ENCODE results near the gene HIRA.

HIRA gene

DNA sequence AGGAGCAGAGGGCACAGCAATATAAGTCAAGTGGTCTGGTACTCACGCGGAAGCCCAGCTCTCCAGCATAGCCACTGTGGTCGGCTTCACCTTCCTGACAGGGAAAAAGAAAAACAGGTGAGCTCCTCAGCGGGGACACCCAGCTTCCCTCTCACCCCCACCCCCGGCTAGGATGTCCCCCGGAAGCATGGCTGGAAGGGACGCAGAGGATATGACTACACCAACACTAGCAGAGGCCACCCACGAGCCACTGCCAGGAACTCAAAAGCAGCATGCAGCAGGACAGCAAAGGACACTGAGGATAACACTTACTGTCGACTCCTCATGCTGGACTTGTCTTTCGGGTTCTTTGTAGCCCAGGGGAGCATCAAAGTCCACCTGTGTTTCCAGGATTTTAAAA, 25.0 kb upstream of the HIRA start:
- no peak overlapping the region for H3K4me3 ChIP-seq (ENCODE audit: low read length)
- no peak overlapping the region for H3K27ac ChIP-seq (ENCODE audit: low read depth, low read length)
- no peak overlapping the region for H3K9ac ChIP-seq (ENCODE audit: low read length)
- peaks cover 17% of the 10 kb centered on the region for H3K36me3 ChIP-seq (ENCODE audit: control insufficient read depth, insufficient read depth, low read length)
- H3K27me3 ChIP-seq (ENCODE audit: control insufficient read depth, insufficient read depth, low read length), result no peaks in the 10 kb centered on the region
- no peaks in the 10 kb centered on the region for H3K4me1 ChIP-seq (ENCODE audit: control insufficient read depth, insufficient read depth, low read length)

- peaks cover 17% of the 10 kb centered on the region for H3K36me3 ChIP-seq (ENCODE audit: control insufficient read depth, insufficient read depth, low read length)
- H3K27me3 ChIP-seq (ENCODE audit: control insufficient read depth, insufficient read depth, low read length), result no peaks in the 10 kb centered on the region
- no peaks in the 10 kb centered on the region for H3K4me1 ChIP-seq (ENCODE audit: control insufficient read depth, insufficient read depth, low read length)
- H3K4me3 ChIP-seq (ENCODE audit: low read length), result no peak overlapping the region
- H3K9ac ChIP-seq (ENCODE audit: low read length), result no peak overlapping the region
- no peak overlapping the region for H3K27ac ChIP-seq (ENCODE audit: low read depth, low read length)
These were observed 24.2 kb upstream of the HIRA start for GRCh38 chr22:19455585-19456370.

GRCh38 chr22:19455033-19455432, 23.5 kb upstream of the HIRA start:
- Histone ChIP-seq H3K4me1 (ENCODE audit: control insufficient read depth, insufficient read depth, low read length) (no peaks in the 10 kb centered on the region), H3K9ac (ENCODE audit: low read length) (no peak overlapping the region), H3K27ac (ENCODE audit: low read depth, low read length) (no peak overlapping the region), H3K36me3 (ENCODE audit: control insufficient read depth, insufficient read depth, low read length) (peaks cover 17% of the 10 kb centered on the region), H3K27me3 (ENCODE audit: control insufficient read depth, insufficient read depth, low read length) (no peaks in the 10 kb centered on the region), H3K4me3 (ENCODE audit: low read length) (no peak overlapping the region)

GRCh38 chr22:19454156-19454555, 22.6 kb upstream of the HIRA start:
- no peak overlapping the region for H3K4me3 ChIP-seq (ENCODE audit: low read length)
- H3K4me1 ChIP-seq (ENCODE audit: control insufficient read depth, insufficient read depth, low read length), result no peaks in the 10 kb centered on the region
- no peaks in the 10 kb centered on the region for H3K27me3 ChIP-seq (ENCODE audit: control insufficient read depth, insufficient read depth, low read length)
- H3K9ac ChIP-seq (ENCODE audit: low read length), result no peak overlapping the region
- no peak overlapping the region for H3K27ac ChIP-seq (ENCODE audit: low read depth, low read length)
- H3K36me3 ChIP-seq (ENCODE audit: control insufficient read depth, insufficient read depth, low read length), result peaks cover 17% of the 10 kb centered on the region

DNA sequence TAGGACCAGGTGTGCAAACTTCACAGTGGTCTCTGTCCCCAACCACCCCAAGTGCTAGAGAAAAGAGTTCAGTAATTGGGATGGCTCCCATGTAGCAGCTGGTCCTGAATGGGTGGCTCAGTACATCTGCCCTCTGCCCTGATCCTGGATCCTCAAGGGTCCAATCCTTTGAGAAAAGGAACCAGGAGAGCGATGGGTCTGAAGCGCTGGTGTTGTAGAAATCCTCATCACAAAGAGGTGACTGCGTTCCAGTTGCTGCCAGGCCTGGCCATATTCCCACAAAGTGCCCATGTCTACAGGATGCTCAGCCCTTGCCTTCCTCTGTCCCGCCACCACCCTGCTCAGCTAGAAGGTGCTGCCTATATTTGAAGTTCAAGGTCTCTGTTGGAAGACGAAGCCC, 22.2 kb upstream of the HIRA start:
- no peaks in the 10 kb centered on the region for H3K27me3 ChIP-seq (ENCODE audit: control insufficient read depth, insufficient read depth, low read length)
- H3K4me1 ChIP-seq (ENCODE audit: control insufficient read depth, insufficient read depth, low read length), result no peaks in the 10 kb centered on the region
- peaks cover 17% of the 10 kb centered on the region for H3K36me3 ChIP-seq (ENCODE audit: control insufficient read depth, insufficient read depth, low read length)
- H3K27ac ChIP-seq (ENCODE audit: low read depth, low read length), result no peak overlapping the region
- no peak overlapping the region for H3K9ac ChIP-seq (ENCODE audit: low read length)
- no peak overlapping the region for H3K4me3 ChIP-seq (ENCODE audit: low read length)

GRCh38 chr22:19451570-19451969, 20.0 kb upstream of the HIRA start:
- peaks cover 12% of the 10 kb centered on the region for H3K36me3 ChIP-seq (ENCODE audit: control insufficient read depth, insufficient read depth, low read length)
- H3K27ac ChIP-seq (ENCODE audit: low read depth, low read length), result no peak overlapping the region
- no peak overlapping the region for H3K4me3 ChIP-seq (ENCODE audit: low read length)
- H3K9ac ChIP-seq (ENCODE audit: low read length), result no peak overlapping the region
- no peaks in the 10 kb centered on the region for H3K27me3 ChIP-seq (ENCODE audit: control insufficient read depth, insufficient read depth, low read length)
- peaks cover 1% of the 10 kb centered on the region for H3K4me1 ChIP-seq (ENCODE audit: control insufficient read depth, insufficient read depth, low read length)

GRCh38 chr22:19450363-19451175, 19.0 kb upstream of the HIRA start:
- no peaks in the 10 kb centered on the region for H3K27me3 ChIP-seq (ENCODE audit: control insufficient read depth, insufficient read depth, low read length)
- H3K4me1 ChIP-seq (ENCODE audit: control insufficient read depth, insufficient read depth, low read length), result peaks cover 5% of the 10 kb centered on the region
- peaks cover 4% of the 10 kb centered on the region for H3K36me3 ChIP-seq (ENCODE audit: control insufficient read depth, insufficient read depth, low read length)
- no peak overlapping the region for H3K27ac ChIP-seq (ENCODE audit: low read depth, low read length)
- no peak overlapping the region for H3K9ac ChIP-seq (ENCODE audit: low read length)
- no peak overlapping the region for H3K4me3 ChIP-seq (ENCODE audit: low read length)

DNA sequence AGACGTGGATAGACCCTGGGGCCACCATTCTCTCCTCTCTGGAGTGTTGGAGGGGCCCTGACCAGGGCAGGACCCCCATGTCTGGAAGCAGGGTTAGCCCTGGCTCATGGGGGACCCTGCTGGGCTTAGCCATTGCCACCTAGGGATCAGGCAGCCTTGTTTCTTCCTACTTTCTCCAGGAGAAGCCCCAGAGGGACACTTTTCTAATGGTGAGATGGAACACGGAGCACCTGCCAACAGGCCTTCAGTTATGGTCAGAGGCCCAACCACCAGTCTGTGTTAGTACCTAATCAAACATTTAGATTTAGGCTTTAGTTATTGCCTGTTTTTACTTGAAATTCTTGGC, 17.9 kb upstream of the HIRA start:
- H3K27ac ChIP-seq (ENCODE audit: low read depth, low read length), result no peak overlapping the region
- H3K36me3 ChIP-seq (ENCODE audit: control insufficient read depth, insufficient read depth, low read length), result peaks cover 4% of the 10 kb centered on the region
- H3K4me3 ChIP-seq (ENCODE audit: low read length), result no peak overlapping the region
- no peaks in the 10 kb centered on the region for H3K27me3 ChIP-seq (ENCODE audit: control insufficient read depth, insufficient read depth, low read length)
- H3K9ac ChIP-seq (ENCODE audit: low read length), result no peak overlapping the region
- peaks cover 5% of the 10 kb centered on the region for H3K4me1 ChIP-seq (ENCODE audit: control insufficient read depth, insufficient read depth, low read length)

DNA sequence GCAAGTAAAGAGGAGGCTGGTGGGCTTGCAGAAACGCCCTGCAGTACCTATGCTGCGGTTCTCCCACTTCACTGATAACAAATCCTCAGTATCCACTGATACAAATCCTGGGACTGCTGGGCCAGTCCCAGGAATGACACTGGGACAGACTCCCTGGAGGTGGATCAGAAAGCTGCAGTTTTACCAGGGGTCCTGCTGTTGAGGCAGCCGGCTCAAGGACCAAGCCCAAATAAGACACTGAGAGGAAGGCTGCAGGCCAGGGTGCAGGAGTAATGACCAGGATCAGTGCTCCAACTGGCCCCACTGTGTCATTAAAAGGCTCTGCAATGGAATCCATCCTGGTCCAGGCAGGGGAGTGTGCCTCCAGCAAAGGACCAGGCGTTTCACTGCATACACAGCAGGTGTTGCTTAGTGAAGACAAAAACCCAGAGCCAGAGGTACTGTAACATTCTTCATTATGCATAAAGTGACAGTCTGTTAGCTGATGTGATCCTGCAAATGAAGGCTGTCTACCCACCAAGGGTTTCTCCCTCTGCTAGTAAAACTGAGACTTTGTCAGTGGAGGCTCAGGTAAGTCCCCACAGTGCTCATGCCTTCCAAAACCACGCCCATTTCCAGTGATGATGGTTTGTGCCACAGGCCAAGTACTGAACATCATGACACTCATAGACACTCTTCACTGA, 17.3 kb upstream of the HIRA start:
- H3K4me3 ChIP-seq (ENCODE audit: low read length), result no peak overlapping the region
- H3K36me3 ChIP-seq (ENCODE audit: control insufficient read depth, insufficient read depth, low read length), result peaks cover 7% of the 10 kb centered on the region
- no peak overlapping the region for H3K9ac ChIP-seq (ENCODE audit: low read length)
- peaks cover 5% of the 10 kb centered on the region for H3K4me1 ChIP-seq (ENCODE audit: control insufficient read depth, insufficient read depth, low read length)
- H3K27me3 ChIP-seq (ENCODE audit: control insufficient read depth, insufficient read depth, low read length), result no peaks in the 10 kb centered on the region
- H3K27ac ChIP-seq (ENCODE audit: low read depth, low read length), result no peak overlapping the region

DNA sequence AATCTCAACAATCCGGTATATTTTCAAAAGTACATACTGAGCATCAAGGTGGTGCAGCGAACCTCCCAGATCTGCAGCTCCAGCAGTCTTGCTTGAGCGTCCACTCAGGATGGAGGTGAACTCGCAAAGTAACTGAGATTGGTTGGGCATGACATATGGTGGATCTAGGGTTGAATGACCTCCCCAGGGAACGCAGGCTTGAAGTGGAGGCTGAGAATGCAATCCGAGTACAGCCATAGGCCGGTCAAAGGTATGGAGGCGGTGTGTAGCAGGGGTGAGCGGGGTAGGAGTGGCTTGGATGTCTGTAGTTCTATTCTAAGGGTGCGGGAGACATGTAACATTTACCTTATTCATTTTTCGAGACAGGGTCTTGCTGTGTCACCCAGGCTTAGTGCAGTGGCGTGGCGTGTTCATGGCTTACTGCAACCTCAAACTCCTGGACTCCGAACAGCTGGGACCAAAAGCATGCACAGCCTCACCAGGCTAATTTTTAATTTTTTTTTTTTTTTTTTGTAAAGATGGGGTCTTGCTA, 16.6 kb upstream of the HIRA start:
- Histone ChIP-seq H3K9ac (ENCODE audit: low read length) (peak overlapping the region; percentile 14), H3K4me3 (ENCODE audit: low read length) (peak overlapping the region; percentile 73), H3K27me3 (ENCODE audit: control insufficient read depth, insufficient read depth, low read length) (no peaks in the 10 kb centered on the region), H3K36me3 (ENCODE audit: control insufficient read depth, insufficient read depth, low read length) (peaks cover 10% of the 10 kb centered on the region), H3K27ac (ENCODE audit: low read depth, low read length) (peak overlapping the region; percentile 83), H3K4me1 (ENCODE audit: control insufficient read depth, insufficient read depth, low read length) (peaks cover 5% of the 10 kb centered on the region)

DNA sequence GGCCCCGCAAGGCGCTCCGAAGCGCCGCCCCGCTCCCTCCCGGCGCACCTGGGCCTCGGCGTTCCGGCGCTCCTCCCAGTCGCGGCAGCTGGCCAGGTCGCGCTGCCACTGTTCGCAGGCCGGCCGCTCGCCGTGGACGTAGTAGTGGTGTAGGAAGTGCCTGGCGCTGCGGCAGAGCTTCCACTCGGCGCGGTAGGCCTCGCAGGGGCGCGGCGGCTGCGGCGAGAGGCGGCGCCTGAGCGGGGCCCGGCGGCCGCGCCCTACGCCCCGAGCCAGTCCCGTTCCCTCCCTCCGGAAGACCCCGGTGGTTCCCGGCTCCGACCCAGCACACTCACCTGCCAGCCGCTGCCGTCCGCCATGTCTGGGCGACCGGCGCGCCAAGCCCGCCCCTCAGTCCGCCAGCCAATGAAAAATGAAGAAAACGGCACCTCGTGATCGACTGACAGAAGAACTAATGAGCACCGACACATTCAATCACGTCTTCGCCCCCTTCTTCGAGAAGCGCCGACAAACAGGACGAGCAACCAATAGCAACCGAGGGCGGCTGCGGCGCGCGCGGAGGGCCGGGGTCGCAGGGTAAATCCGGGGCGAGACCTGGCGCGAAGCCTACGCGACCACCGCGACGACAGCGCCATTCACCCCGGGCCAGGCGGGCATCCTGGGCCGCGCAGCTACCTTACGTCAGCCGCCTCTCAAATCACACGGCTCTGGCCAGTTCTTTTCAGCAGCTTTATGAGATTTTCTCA, 16.0 kb upstream of the HIRA start, which contains the start of gene C22orf39:
TSS of gene C22orf39 (minus strand) at position 382 of the 746 bp plus-strand sequence. CDS start at position 359, 23 bp downstream.
- Histone ChIP-seq H3K36me3 (ENCODE audit: control insufficient read depth, insufficient read depth, low read length) (peaks cover 8% of the 10 kb centered on the region), H3K4me1 (ENCODE audit: control insufficient read depth, insufficient read depth, low read length) (peaks cover 5% of the 10 kb centered on the region), H3K4me3 (ENCODE audit: low read length) (peak within 1 kb of the TSS; percentile 73), H3K9ac (ENCODE audit: low read length) (peak within 1 kb of the TSS; percentile 39), H3K27ac (ENCODE audit: low read depth, low read length) (peak within 1 kb of the TSS; percentile 83), H3K27me3 (ENCODE audit: control insufficient read depth, insufficient read depth, low read length) (no peaks in the 10 kb centered on the region)

Data from rectal smooth muscle tissue (tissue), 1 donor.